IPS-15b (cell line): ENCODE measurements around the gene KIAA1217.

Experiments used
- H3K27me3 ChIP-seq: one replicate; pipeline ENCODE4 v1.6.1; 2013; ENCODE audit warnings: low read length; ENCODE audit not compliant: control insufficient read depth, insufficient read depth
- H3K36me3 ChIP-seq: one replicate; pipeline ENCODE4 v1.6.1; 2013; ENCODE audit warnings: low read length; ENCODE audit not compliant: control insufficient read depth, insufficient read depth
- H3K4me1 ChIP-seq: one replicate; pipeline ENCODE4 v1.6.1; 2013; ENCODE audit warnings: mild to moderate bottlenecking, low read length; ENCODE audit not compliant: control insufficient read depth, insufficient read depth
- H3K4me3 ChIP-seq: one replicate; pipeline ENCODE4 v1.5.1; 2013; ENCODE audit warnings: low read depth, low read length
- H3K9ac ChIP-seq: one replicate; pipeline ENCODE4 v1.6.1; 2013; ENCODE audit warnings: low read depth, mild to moderate bottlenecking, low read length
- H3K9me3 ChIP-seq: one replicate; pipeline ENCODE4 v1.6.1; 2013; ENCODE audit warnings: mild to moderate bottlenecking, low read length; ENCODE audit not compliant: control insufficient read depth, insufficient read depth

KIAA1217 gene

GRCh38 chr10:24254180-24254579 lies 45.2 kb downstream of the KIAA1217 start:
- H3K4me3 ChIP-seq, result no peak overlapping the region
- H3K4me1 ChIP-seq, result peaks cover 26% of the 10 kb centered on the region
- no peak overlapping the region for H3K9ac ChIP-seq
- no peaks in the 10 kb centered on the region for H3K36me3 ChIP-seq
- H3K27me3 ChIP-seq, result no peaks in the 10 kb centered on the region
- no peaks in the 10 kb centered on the region for H3K9me3 ChIP-seq

GRCh38 chr10:24255115-24255880 lies 46.4 kb downstream of the KIAA1217 start:
- peaks cover 26% of the 10 kb centered on the region for H3K4me1 ChIP-seq
- H3K27me3 ChIP-seq, result no peaks in the 10 kb centered on the region
- peak overlapping the region; percentile 52 for H3K4me3 ChIP-seq
- H3K9me3 ChIP-seq, result no peaks in the 10 kb centered on the region
- no peaks in the 10 kb centered on the region for H3K36me3 ChIP-seq
- H3K9ac ChIP-seq, result peak overlapping the region; percentile 12

- Histone ChIP-seq H3K9me3 (no peaks in the 10 kb centered on the region), H3K27me3 (no peaks in the 10 kb centered on the region), H3K4me3 (peak overlapping the region; percentile 52), H3K36me3 (no peaks in the 10 kb centered on the region), H3K4me1 (peaks cover 26% of the 10 kb centered on the region), H3K9ac (peak overlapping the region; percentile 12)
Measured at GRCh38 chr10:24255881-24256311, 47.0 kb downstream of the KIAA1217 start.

GRCh38 chr10:24256619-24257107 lies 47.7 kb downstream of the KIAA1217 start:
- H3K9ac ChIP-seq, result no peak overlapping the region
- H3K27me3 ChIP-seq, result no peaks in the 10 kb centered on the region
- H3K4me1 ChIP-seq, result peaks cover 26% of the 10 kb centered on the region
- H3K4me3 ChIP-seq, result peak overlapping the region; percentile 52
- H3K36me3 ChIP-seq, result no peaks in the 10 kb centered on the region
- H3K9me3 ChIP-seq, result no peaks in the 10 kb centered on the region

DNA sequence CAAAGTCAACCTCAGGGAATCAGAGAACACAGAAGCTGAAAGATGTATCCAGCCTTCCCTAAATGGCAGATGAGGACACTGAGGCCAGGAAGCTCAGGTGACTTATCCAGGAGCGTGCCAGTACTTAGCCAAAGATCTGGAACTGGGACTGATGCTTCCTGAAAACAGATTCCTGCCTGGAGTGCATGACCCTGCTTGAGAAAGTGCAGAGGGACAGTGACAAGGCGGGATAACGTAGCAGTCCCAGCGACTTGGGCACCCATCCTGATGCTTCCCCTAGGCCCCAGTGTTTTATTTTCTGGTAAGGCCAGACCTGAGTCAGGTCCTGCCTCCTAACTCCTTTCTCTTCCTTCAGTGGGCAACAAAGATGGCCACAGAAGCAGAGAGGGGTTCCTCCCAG lies 48.6 kb downstream of the KIAA1217 start:
- no peaks in the 10 kb centered on the region for H3K36me3 ChIP-seq
- peaks cover 21% of the 10 kb centered on the region for H3K4me1 ChIP-seq
- no peak overlapping the region for H3K9ac ChIP-seq
- no peaks in the 10 kb centered on the region for H3K27me3 ChIP-seq
- no peaks in the 10 kb centered on the region for H3K9me3 ChIP-seq
- H3K4me3 ChIP-seq, result no peak overlapping the region

- H3K27me3 ChIP-seq, result no peaks in the 10 kb centered on the region
- H3K4me3 ChIP-seq, result no peak overlapping the region
- H3K9ac ChIP-seq, result no peak overlapping the region
- no peaks in the 10 kb centered on the region for H3K36me3 ChIP-seq
- H3K4me1 ChIP-seq, result peaks cover 21% of the 10 kb centered on the region
- no peaks in the 10 kb centered on the region for H3K9me3 ChIP-seq
Measured at GRCh38 chr10:24259365-24260130, 50.6 kb downstream of the KIAA1217 start.

DNA sequence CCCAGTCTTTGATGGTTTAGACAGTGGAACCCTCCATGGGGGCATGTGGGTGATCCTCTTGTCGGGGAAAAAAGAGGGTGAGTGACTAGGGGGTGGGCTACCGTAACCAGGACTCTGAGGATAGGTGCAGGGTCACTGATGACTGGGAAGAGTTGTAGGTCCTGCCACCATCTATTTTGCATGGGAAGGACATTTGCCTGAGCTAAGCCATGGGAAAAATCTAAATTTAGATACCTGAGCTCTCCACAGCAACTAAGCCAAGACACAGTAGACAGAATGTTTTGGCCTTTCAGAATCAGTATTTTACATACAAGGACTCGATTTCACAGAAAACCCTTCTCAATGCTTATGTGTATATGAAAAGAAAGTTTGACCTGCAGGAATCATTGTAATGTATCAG lies 52.7 kb downstream of the KIAA1217 start:
- Histone ChIP-seq H3K9ac (no peak overlapping the region), H3K4me3 (no peak overlapping the region), H3K27me3 (no peaks in the 10 kb centered on the region), H3K36me3 (no peaks in the 10 kb centered on the region), H3K9me3 (no peaks in the 10 kb centered on the region), H3K4me1 (peaks cover 9% of the 10 kb centered on the region)

DNA sequence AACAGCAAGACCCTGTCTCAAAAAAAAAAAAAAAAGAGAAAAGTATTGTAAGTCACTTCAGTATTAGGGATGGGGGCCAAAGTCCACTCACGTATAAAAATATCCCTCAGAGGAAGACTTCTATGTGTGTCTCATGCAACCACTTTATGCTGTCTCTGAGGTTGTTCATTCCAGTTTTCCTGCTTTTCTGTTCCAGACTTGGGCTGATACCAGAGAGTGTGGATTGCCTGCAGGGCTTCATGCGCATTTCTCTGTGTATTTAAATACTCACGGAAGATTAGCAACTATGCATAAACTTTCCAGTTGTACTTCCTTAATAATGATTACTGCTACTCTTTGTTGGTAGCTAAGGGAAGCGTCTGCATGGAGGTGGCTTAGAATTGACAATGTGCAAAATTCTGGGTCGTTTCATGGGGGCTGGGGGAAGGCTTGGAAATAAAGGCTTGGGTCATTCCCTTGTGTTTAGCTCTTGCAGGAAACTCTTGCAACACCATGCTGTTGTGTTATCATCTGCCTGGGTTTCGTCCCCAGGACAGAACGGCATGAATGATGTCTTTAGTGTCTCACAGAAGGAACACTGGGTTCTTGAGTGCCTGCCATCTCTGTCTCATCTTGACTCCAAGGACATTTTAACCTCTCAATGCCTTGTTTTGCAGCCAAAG lies 54.1 kb downstream of the KIAA1217 start:
- no peaks in the 10 kb centered on the region for H3K9me3 ChIP-seq
- H3K27me3 ChIP-seq, result no peaks in the 10 kb centered on the region
- peaks cover 2% of the 10 kb centered on the region for H3K36me3 ChIP-seq
- no peak overlapping the region for H3K9ac ChIP-seq
- H3K4me3 ChIP-seq, result no peak overlapping the region
- H3K4me1 ChIP-seq, result peaks cover 4% of the 10 kb centered on the region

- Histone ChIP-seq H3K4me1 (peaks cover 2% of the 10 kb centered on the region), H3K27me3 (no peaks in the 10 kb centered on the region)
Measured at GRCh38 chr10:24269476-24269875, 60.5 kb downstream of the KIAA1217 start.

DNA sequence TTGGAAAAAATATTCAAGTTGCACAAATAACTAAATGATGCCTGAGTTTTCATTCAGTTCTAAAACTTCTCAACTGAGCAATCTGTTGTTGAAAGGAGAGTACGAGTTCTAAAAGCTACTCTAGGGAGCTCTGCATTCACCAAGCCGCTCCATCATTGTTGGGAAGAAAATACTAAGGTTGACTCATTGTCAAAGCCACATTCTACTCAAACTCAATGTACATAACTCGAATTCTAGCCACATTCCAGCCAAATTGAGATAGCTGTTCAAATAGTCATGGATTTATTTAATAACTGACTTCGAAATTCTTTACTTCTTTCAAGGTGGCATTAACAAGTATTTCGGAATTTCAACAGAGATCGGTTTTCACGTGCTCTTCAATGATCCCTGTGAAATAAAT lies 63.4 kb downstream of the KIAA1217 start:
- Histone ChIP-seq H3K9ac (no peak overlapping the region), H3K36me3 (peaks cover under 1% of the 10 kb centered on the region), H3K4me1 (no peaks in the 10 kb centered on the region), H3K9me3 (no peaks in the 10 kb centered on the region), H3K27me3 (no peaks in the 10 kb centered on the region), H3K4me3 (no peak overlapping the region)

More at GRCh38 chr10:24269476-24269875, 60.5 kb downstream of the KIAA1217 start:
- Histone ChIP-seq H3K4me3 (no peak overlapping the region), H3K9me3 (no peaks in the 10 kb centered on the region), H3K36me3 (peaks cover 2% of the 10 kb centered on the region), H3K9ac (no peak overlapping the region)

DNA sequence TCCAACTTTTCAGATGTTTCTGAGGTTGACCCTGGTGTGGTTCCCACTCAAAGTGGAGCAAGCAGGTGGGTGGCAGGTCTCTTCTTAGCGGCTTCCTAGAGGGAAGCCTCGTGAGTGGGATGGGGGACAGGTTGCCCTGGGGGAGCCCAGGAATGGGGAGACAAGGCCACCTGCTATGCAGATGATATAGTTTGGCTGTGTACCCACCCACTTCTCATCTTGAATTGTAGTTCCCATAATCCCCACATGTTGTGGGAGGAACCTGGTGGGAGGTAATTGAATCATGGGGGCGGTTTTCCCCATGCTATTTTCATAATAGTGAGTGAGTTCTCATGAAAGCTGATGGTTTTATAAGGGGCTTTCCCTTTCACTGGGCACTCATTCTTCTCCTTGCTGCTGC lies 68.3 kb downstream of the KIAA1217 start:
- Histone ChIP-seq H3K9me3 (no peaks in the 10 kb centered on the region), H3K36me3 (no peaks in the 10 kb centered on the region), H3K4me1 (no peaks in the 10 kb centered on the region), H3K9ac (no peak overlapping the region), H3K27me3 (no peaks in the 10 kb centered on the region), H3K4me3 (no peak overlapping the region)
